K562 (cell line): Measurements from ENCODE around the gene FTSJ3. TPM values are rescaled to one million over a fixed set of nuclear protein-coding genes. Genes with fewer than 3 reads are reported as not detected.

Experiments
- ARID1B ChIP-seq: fragments of 450-650 bp; IDR thresholded peaks from 2 replicates; pipeline ENCODE4 v1.6.1; 2016; ENCODE audit warnings: antibody characterized with exemption, mild to moderate bottlenecking, inconsistent platforms
- EHMT2 ChIP-seq: fragments of 450-650 bp; IDR thresholded peaks from 2 replicates; pipeline ENCODE4 v1.6.1; 2018; ENCODE audit warnings: antibody characterized with exemption
- EP400 ChIP-seq: fragments of 450-650 bp; IDR thresholded peaks from 2 replicates; pipeline ENCODE4 v1.6.1; 2017; ENCODE audit warnings: antibody characterized with exemption, mild to moderate bottlenecking, moderate library complexity
- HDGF ChIP-seq: fragments of 450-650 bp; IDR thresholded peaks from 2 replicates; pipeline ENCODE4 v1.6.1; 2016
- MIER1 ChIP-seq: fragments of 450-650 bp; IDR thresholded peaks from 2 replicates; pipeline ENCODE4 v1.6.1; 2016; ENCODE audit warnings: antibody characterized with exemption, mild to moderate bottlenecking, low read depth
- NBN ChIP-seq: fragments of 450-650 bp; IDR thresholded peaks from 2 replicates; pipeline ENCODE4 v1.6.1; 2016; ENCODE audit warnings: low read depth, mild to moderate bottlenecking
- PHB2 ChIP-seq: fragments of 450-650 bp; IDR thresholded peaks from 2 replicates; pipeline ENCODE4 v1.6.1; 2017; ENCODE audit warnings: low read depth
- PTTG1 ChIP-seq: fragments of 450-650 bp; IDR thresholded peaks from 2 replicates; pipeline ENCODE4 v1.6.1; 2016; ENCODE audit warnings: low read depth, mild to moderate bottlenecking, missing genetic modification characterization, missing compliant biosample characterization
- SIX5 ChIP-seq, 2 experiments: IDR thresholded peaks; 2 replicates each; pipeline ENCODE4 v1.6.1; 2011; ENCODE audit warnings: low read length in 2 of 2, borderline replicate concordance in 1 of 2, low read depth in 1 of 2, mild to moderate bottlenecking in 1 of 2, moderate library complexity in 1 of 2; ENCODE audit not compliant: insufficient read depth in 1 of 2
- SMARCC2 ChIP-seq: fragments of 450-650 bp; IDR thresholded peaks from 2 replicates; pipeline ENCODE4 v1.6.1; 2017; ENCODE audit warnings: antibody characterized with exemption, moderate library complexity, mild to moderate bottlenecking, low read depth
- STAT5A ChIP-seq: IDR thresholded peaks from 2 replicates; pipeline ENCODE4 v1.6.1; 2012; ENCODE audit warnings: low read length, inconsistent platforms, borderline replicate concordance
- TEAD2 ChIP-seq: fragments of 450-650 bp; IDR thresholded peaks from 2 replicates; pipeline ENCODE4 v1.6.1; 2016; ENCODE audit warnings: missing genetic modification characterization, control low read depth, missing compliant biosample characterization
- TFAM ChIP-seq: fragments of 250-450 bp; sonication (Bioruptor Pico); conservative IDR thresholded peaks from 2 replicates; pipeline ENCODE4 v1.5.0; 2021; ENCODE audit warnings: mild to moderate bottlenecking, moderate library complexity
- U2AF2 ChIP-seq: fragments of 200-400 bp; formaldehyde crosslinking; optimal IDR thresholded peaks from 2 replicates; pipeline ENCODE3; 2017; ENCODE audit warnings: low read depth, mild to moderate bottlenecking, low read length
- ZNF124 ChIP-seq: sonication (generic); formaldehyde crosslinking; IDR thresholded peaks from 2 replicates; pipeline ENCODE4 v1.8.1; 2022; ENCODE audit warnings: missing genetic modification reagents
- polyA plus RNA-seq, 8 experiments: library from polyadenylated mRNA; depleted of rRNA in 4 of 8; stranded (reverse) in 5 of 8; unstranded in 3 of 8; fragments of >200 nt; fragmentation: Nextera tagmentation in 2 of 8; fragmentation: Illumina TruSeq in 1 of 8; extraction: Ambion mirVana in 2 of 8; extraction: Trizol in 1 of 8; gene quantifications; 2 replicates each; pipeline versions ENCODE4 v1.2.1 to v1.2.3, GENCODE V29; 2011 to 2014; ENCODE audit warnings: inconsistent platforms in 1 of 8, missing spikeins in 1 of 8
- total RNA-seq, 7 experiments: library from RNA; depleted of rRNA in 6 of 7; stranded (reverse); fragments of >200 nt in 6 of 7; fragmentation: Illumina TruSeq in 2 of 7; extraction: Trizol in 2 of 7; gene quantifications; 2 replicates each; pipeline versions ENCODE4 v1.2.1 to v1.2.3, GENCODE V29; 2011 to 2021; ENCODE audit warnings: low replicate concordance in 1 of 7
- TF ChIP-seq, protein P1 (sequence below): fragments of 450-650 bp; conservative IDR thresholded peaks from 2 replicates; pipeline ENCODE4 v1.6.1; 2016; ENCODE audit warnings: missing genetic modification characterization, low read depth, mild to moderate bottlenecking, missing compliant biosample characterization, moderate library complexity
- TF ChIP-seq, protein P2 (sequence below): fragments of 450-650 bp; IDR thresholded peaks from 2 replicates; pipeline ENCODE4 v1.7.0; 2016; ENCODE audit warnings: borderline replicate concordance
- TF ChIP-seq, protein P3 (sequence below): fragments of 450-650 bp; formaldehyde crosslinking; conservative IDR thresholded peaks from 2 replicates; pipeline ENCODE4 v1.4.0; 2022; ENCODE audit warnings: mild to moderate bottlenecking, missing genetic modification characterization
- TF ChIP-seq, protein P4 (sequence below): sonication (generic); formaldehyde crosslinking; IDR thresholded peaks from 2 replicates; pipeline ENCODE4 v1.8.0; 2022; ENCODE audit warnings: mild to moderate bottlenecking, missing genetic modification reagents

Gene FTSJ3
- total and polyA plus RNA-seq, 9 of the 15 experiments (the other 6 are each of a cell fraction or from before 2014, with no cell fraction given) = 18.0 to 65.6 (median 52.4) TPM

DNA sequence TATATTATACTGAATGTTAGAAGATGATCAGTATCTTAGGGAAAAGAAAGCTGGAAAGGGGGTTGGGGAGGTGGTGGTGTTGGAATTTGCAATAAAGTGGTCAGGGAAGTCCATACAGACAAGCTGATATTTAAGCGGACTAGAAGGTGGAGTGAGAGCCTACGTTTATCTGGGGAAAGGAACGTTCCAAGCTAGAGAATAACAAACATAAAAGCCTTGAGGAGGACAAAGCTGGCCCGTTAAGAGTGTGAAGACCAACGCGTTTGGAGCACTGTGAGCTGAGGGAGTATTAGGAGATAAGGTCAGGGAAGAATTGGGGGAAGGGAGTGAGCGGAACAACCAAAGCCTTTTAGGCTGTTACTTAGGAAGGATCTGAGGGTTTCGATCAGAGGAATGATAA lies 52.0 kb downstream of the FTSJ3 start (continued):
- TF ChIP-seq, protein P1, sequence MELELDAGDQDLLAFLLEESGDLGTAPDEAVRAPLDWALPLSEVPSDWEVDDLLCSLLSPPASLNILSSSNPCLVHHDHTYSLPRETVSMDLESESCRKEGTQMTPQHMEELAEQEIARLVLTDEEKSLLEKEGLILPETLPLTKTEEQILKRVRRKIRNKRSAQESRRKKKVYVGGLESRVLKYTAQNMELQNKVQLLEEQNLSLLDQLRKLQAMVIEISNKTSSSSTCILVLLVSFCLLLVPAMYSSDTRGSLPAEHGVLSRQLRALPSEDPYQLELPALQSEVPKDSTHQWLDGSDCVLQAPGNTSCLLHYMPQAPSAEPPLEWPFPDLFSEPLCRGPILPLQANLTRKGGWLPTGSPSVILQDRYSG (tag) = no peak
- no peak for TF ChIP-seq SMARCC2
- no peak for TF ChIP-seq SIX5 (IDR thresholded peaks at IDR 0.05; ENCODE audit: borderline replicate concordance in 1 of 2, insufficient read depth in 1 of 2, low read depth in 1 of 2, low read length in 2 of 2)
- TF ChIP-seq, protein P2, sequence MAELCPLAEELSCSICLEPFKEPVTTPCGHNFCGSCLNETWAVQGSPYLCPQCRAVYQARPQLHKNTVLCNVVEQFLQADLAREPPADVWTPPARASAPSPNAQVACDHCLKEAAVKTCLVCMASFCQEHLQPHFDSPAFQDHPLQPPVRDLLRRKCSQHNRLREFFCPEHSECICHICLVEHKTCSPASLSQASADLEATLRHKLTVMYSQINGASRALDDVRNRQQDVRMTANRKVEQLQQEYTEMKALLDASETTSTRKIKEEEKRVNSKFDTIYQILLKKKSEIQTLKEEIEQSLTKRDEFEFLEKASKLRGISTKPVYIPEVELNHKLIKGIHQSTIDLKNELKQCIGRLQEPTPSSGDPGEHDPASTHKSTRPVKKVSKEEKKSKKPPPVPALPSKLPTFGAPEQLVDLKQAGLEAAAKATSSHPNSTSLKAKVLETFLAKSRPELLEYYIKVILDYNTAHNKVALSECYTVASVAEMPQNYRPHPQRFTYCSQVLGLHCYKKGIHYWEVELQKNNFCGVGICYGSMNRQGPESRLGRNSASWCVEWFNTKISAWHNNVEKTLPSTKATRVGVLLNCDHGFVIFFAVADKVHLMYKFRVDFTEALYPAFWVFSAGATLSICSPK = no peak
- peak; percentile 45 for TF ChIP-seq ARID1B
- no peak for TF ChIP-seq PHB2
- TF ChIP-seq ZNF124 (CRISPR knock-in tag) = no peak
- TF ChIP-seq NBN = 0 out of 2 replicates have a peak, but pooled peaks have one; percentile 54
- TF ChIP-seq PTTG1 (tag) = no peak
- peak; percentile 44; the same call in 1 of the 2 replicates for TF ChIP-seq EP400
- no peak for TF ChIP-seq TFAM (CRISPR knock-in tag)
- no peak for TF ChIP-seq EHMT2
- no peak for TF ChIP-seq TEAD2 (tag)
- no peak for TF ChIP-seq U2AF2
- no peak for TF ChIP-seq MIER1
- TF ChIP-seq HDGF = no peak
- TF ChIP-seq, protein P3, sequence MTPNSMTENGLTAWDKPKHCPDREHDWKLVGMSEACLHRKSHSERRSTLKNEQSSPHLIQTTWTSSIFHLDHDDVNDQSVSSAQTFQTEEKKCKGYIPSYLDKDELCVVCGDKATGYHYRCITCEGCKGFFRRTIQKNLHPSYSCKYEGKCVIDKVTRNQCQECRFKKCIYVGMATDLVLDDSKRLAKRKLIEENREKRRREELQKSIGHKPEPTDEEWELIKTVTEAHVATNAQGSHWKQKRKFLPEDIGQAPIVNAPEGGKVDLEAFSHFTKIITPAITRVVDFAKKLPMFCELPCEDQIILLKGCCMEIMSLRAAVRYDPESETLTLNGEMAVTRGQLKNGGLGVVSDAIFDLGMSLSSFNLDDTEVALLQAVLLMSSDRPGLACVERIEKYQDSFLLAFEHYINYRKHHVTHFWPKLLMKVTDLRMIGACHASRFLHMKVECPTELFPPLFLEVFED (CRISPR knock-in tag) = no peak
- TF ChIP-seq, protein P4, sequence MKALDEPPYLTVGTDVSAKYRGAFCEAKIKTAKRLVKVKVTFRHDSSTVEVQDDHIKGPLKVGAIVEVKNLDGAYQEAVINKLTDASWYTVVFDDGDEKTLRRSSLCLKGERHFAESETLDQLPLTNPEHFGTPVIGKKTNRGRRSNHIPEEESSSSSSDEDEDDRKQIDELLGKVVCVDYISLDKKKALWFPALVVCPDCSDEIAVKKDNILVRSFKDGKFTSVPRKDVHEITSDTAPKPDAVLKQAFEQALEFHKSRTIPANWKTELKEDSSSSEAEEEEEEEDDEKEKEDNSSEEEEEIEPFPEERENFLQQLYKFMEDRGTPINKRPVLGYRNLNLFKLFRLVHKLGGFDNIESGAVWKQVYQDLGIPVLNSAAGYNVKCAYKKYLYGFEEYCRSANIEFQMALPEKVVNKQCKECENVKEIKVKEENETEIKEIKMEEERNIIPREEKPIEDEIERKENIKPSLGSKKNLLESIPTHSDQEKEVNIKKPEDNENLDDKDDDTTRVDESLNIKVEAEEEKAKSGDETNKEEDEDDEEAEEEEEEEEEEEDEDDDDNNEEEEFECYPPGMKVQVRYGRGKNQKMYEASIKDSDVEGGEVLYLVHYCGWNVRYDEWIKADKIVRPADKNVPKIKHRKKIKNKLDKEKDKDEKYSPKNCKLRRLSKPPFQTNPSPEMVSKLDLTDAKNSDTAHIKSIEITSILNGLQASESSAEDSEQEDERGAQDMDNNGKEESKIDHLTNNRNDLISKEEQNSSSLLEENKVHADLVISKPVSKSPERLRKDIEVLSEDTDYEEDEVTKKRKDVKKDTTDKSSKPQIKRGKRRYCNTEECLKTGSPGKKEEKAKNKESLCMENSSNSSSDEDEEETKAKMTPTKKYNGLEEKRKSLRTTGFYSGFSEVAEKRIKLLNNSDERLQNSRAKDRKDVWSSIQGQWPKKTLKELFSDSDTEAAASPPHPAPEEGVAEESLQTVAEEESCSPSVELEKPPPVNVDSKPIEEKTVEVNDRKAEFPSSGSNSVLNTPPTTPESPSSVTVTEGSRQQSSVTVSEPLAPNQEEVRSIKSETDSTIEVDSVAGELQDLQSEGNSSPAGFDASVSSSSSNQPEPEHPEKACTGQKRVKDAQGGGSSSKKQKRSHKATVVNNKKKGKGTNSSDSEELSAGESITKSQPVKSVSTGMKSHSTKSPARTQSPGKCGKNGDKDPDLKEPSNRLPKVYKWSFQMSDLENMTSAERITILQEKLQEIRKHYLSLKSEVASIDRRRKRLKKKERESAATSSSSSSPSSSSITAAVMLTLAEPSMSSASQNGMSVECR = no peak
- TF ChIP-seq STAT5A = no peak
